SK-N-SH treated with all-trans-retinoic acid at 6 μM for 48 hours (cell line): ENCODE measurements around the gene GRM5.
A peak's percentile ranks its signal among the peaks of the same experiment; 100 is the strongest.

Source experiments
- ATAC-seq: fragments of 200-7000 bp; cut with Tn5 transposase; 3 replicates; pipeline ENCODE4 v1.9.1; 2020; ENCODE audit warnings: mild to moderate bottlenecking, moderate library complexity
- ARNTL ChIP-seq: fragments of 450-650 bp; formaldehyde crosslinking; IDR thresholded peaks from 2 replicates; pipeline ENCODE4 v1.5.0; 2020; ENCODE audit warnings: low read depth, mild to moderate bottlenecking, moderate library complexity, borderline replicate concordance
- BACH2 ChIP-seq: fragments of 250-450 bp; sonication (Bioruptor Pico); IDR thresholded peaks from 2 replicates; pipeline ENCODE4 v1.9.0; 2021; ENCODE audit warnings: mild to moderate bottlenecking, borderline replicate concordance
- CSDC2 ChIP-seq: fragments of 250-450 bp; sonication (Bioruptor Pico); IDR thresholded peaks from 2 replicates; pipeline ENCODE4 v1.5.0; 2020; ENCODE audit warnings: mild to moderate bottlenecking, moderate library complexity
- CSRNP3 ChIP-seq: fragments of 250-450 bp; sonication (Bioruptor Pico); IDR thresholded peaks from 2 replicates; pipeline ENCODE4 v1.5.1; 2021; ENCODE audit warnings: mild to moderate bottlenecking, moderate library complexity
- ESRRG ChIP-seq: fragments of 250-450 bp; sonication (Bioruptor Pico); IDR thresholded peaks from 2 replicates; pipeline ENCODE4 v1.6.1; 2021; ENCODE audit warnings: mild to moderate bottlenecking
- GLIS3 ChIP-seq: fragments of 250-450 bp; sonication (Bioruptor Pico); IDR thresholded peaks from 2 replicates; pipeline ENCODE4 v1.5.0; 2020; ENCODE audit warnings: mild to moderate bottlenecking, moderate library complexity
- ISL1 ChIP-seq: fragments of 250-450 bp; sonication (Bioruptor Pico); IDR thresholded peaks from 2 replicates; pipeline ENCODE4 v2.1.2; 2022; ENCODE audit warnings: mild to moderate bottlenecking, moderate library complexity
- OSR1 ChIP-seq: fragments of 250-450 bp; sonication (Bioruptor Pico); IDR thresholded peaks from 2 replicates; pipeline ENCODE4 v1.8.0; 2022; ENCODE audit warnings: moderate library complexity, mild to moderate bottlenecking, inconsistent platforms
- PPARA ChIP-seq: fragments of 250-450 bp; sonication (Bioruptor Pico); IDR thresholded peaks from 2 replicates; pipeline ENCODE4 v1.5.0; 2020; ENCODE audit warnings: mild to moderate bottlenecking, borderline replicate concordance
- RARB ChIP-seq: fragments of 250-450 bp; sonication (Bioruptor Pico); IDR thresholded peaks from 2 replicates; pipeline ENCODE4 v1.8.0; 2021; ENCODE audit warnings: mild to moderate bottlenecking, moderate library complexity
- SNAI2 ChIP-seq: fragments of 250-450 bp; sonication (Bioruptor Pico); IDR thresholded peaks from 2 replicates; pipeline ENCODE4 v1.5.0; 2020; ENCODE audit warnings: mild to moderate bottlenecking, moderate library complexity
- TOX ChIP-seq: fragments of 250-450 bp; sonication (Bioruptor Pico); IDR thresholded peaks from 2 replicates; pipeline ENCODE4 v1.8.0; 2021; ENCODE audit warnings: mild to moderate bottlenecking, moderate library complexity, borderline replicate concordance
- ZC3H10 ChIP-seq: fragments of 250-450 bp; sonication (Bioruptor Pico); IDR thresholded peaks from 2 replicates; pipeline ENCODE4 v1.5.1; 2021; ENCODE audit warnings: mild to moderate bottlenecking, moderate library complexity
- ZFP3 ChIP-seq: fragments of 250-450 bp; sonication (Bioruptor Pico); IDR thresholded peaks from 2 replicates; pipeline ENCODE4 v1.5.0; 2020; ENCODE audit warnings: mild to moderate bottlenecking, moderate library complexity
- ZFP30 ChIP-seq: fragments of 450-650 bp; formaldehyde crosslinking; IDR thresholded peaks from 2 replicates; pipeline ENCODE4 v1.5.0; 2022; ENCODE audit warnings: mild to moderate bottlenecking, moderate library complexity
- ZNF565 ChIP-seq: fragments of 450-650 bp; formaldehyde crosslinking; conservative IDR thresholded peaks from 2 replicates; pipeline ENCODE4 v1.5.0; 2020; ENCODE audit warnings: low read depth, mild to moderate bottlenecking, moderate library complexity
- ZNF70 ChIP-seq: fragments of 450-650 bp; formaldehyde crosslinking; IDR thresholded peaks from 2 replicates; pipeline ENCODE4 v1.5.0; 2020; ENCODE audit warnings: mild to moderate bottlenecking, moderate library complexity
- ZNF8 ChIP-seq: fragments of 450-650 bp; formaldehyde crosslinking; IDR thresholded peaks from 2 replicates; pipeline ENCODE4 v1.5.0; 2020; ENCODE audit warnings: mild to moderate bottlenecking, moderate library complexity
- TF ChIP-seq, protein P1 (sequence below): fragments of 250-450 bp; sonication (Bioruptor Pico); IDR thresholded peaks from 2 replicates; pipeline ENCODE4 v1.5.1; 2020; ENCODE audit warnings: low read depth, mild to moderate bottlenecking, moderate library complexity
- TF ChIP-seq, protein P2 (sequence below): fragments of 250-450 bp; sonication (Bioruptor Pico); IDR thresholded peaks from 2 replicates; pipeline ENCODE4 v1.8.0; 2021; ENCODE audit warnings: low read depth, mild to moderate bottlenecking, moderate library complexity, borderline replicate concordance
- TF ChIP-seq, protein P3 (sequence below): fragments of 250-450 bp; sonication (Bioruptor Pico); IDR thresholded peaks from 2 replicates; pipeline ENCODE4 v1.8.0; 2020; ENCODE audit warnings: mild to moderate bottlenecking, moderate library complexity, borderline replicate concordance

GRM5 gene

DNA sequence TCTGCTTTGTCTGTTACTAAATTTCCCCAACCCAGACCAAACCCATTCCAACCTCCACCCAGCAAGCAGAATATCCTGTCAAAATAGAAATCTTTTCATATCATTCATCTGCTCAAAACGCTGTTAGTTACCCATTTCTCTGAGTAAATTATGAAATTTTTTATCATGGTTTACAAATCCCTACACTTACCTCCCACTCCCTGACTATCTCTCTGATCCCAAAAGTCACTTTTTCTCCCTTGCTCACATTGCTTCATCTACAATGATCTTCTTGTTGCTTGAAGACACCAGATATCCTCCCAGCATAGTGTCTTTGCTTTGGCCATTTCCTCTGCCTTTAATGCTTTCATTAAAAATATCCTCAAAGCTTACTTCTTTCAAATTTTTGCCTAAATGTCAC lies 532.8 kb downstream of the GRM5 start (continued):
- TF ChIP-seq, protein P1, sequence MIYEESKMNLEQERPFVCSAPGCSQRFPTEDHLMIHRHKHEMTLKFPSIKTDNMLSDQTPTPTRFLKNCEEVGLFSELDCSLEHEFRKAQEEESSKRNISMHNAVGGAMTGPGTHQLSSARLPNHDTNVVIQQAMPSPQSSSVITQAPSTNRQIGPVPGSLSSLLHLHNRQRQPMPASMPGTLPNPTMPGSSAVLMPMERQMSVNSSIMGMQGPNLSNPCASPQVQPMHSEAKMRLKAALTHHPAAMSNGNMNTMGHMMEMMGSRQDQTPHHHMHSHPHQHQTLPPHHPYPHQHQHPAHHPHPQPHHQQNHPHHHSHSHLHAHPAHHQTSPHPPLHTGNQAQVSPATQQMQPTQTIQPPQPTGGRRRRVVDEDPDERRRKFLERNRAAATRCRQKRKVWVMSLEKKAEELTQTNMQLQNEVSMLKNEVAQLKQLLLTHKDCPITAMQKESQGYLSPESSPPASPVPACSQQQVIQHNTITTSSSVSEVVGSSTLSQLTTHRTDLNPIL (CRISPR knock-in tag): no peak
- TF ChIP-seq ZNF70 (CRISPR knock-in tag): no peak
- no peak for TF ChIP-seq SNAI2 (CRISPR knock-in tag)
- no peak for TF ChIP-seq CSDC2 (CRISPR knock-in tag)
- TF ChIP-seq OSR1 (CRISPR knock-in tag): no peak
- no peak for TF ChIP-seq GLIS3

DNA sequence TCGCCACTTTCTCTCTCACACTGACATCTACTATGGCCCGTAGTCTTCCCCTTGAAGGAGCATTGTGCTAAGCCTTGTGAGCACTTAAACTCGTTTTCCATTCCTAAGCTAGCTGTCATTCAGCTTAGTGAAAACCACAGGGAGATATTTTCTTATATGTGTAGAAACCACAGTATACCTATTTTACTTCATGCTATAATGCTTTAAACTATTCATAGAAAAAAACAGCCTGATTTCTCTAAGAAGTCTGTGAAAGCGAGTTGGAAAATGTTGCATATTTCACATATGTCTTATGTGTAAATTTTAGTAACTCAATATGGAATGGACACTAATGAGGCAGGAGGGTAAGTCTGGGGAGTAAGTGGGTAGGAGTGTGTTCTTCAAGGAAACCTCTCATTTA lies 534.0 kb downstream of the GRM5 start:
- ATAC-seq: no peak

GRCh38 chr11:88529426-88529825 lies 536.4 kb downstream of the GRM5 start:
- no peak for TF ChIP-seq TOX (CRISPR knock-in tag)
- TF ChIP-seq, all 23 proteins: peak for 0
- no peak for ATAC-seq

More for the DNA sequence above, 534.0 kb downstream of the GRM5 start:
- no peak for TF ChIP-seq ZFP3 (CRISPR knock-in tag)
- TF ChIP-seq PPARA (CRISPR knock-in tag): no peak
- no peak for TF ChIP-seq ESRRG (CRISPR knock-in tag)
- TF ChIP-seq, protein P2, sequence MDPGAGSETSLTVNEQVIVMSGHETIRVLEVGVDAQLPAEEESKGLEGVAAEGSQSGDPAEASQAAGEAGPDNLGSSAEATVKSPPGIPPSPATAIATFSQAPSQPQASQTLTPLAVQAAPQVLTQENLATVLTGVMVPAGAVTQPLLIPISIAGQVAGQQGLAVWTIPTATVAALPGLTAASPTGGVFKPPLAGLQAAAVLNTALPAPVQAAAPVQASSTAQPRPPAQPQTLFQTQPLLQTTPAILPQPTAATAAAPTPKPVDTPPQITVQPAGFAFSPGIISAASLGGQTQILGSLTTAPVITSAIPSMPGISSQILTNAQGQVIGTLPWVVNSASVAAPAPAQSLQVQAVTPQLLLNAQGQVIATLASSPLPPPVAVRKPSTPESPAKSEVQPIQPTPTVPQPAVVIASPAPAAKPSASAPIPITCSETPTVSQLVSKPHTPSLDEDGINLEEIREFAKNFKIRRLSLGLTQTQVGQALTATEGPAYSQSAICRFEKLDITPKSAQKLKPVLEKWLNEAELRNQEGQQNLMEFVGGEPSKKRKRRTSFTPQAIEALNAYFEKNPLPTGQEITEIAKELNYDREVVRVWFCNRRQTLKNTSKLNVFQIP (CRISPR knock-in tag): no peak
- TF ChIP-seq ZC3H10 (CRISPR knock-in tag): no peak
- no peak for TF ChIP-seq BACH2 (CRISPR knock-in tag)
- no peak for TF ChIP-seq TOX (CRISPR knock-in tag)
- no peak for TF ChIP-seq ZNF565 (CRISPR knock-in tag)
- TF ChIP-seq ZNF8 (CRISPR knock-in tag): no peak
- TF ChIP-seq ZNF70 (CRISPR knock-in tag): no peak

DNA sequence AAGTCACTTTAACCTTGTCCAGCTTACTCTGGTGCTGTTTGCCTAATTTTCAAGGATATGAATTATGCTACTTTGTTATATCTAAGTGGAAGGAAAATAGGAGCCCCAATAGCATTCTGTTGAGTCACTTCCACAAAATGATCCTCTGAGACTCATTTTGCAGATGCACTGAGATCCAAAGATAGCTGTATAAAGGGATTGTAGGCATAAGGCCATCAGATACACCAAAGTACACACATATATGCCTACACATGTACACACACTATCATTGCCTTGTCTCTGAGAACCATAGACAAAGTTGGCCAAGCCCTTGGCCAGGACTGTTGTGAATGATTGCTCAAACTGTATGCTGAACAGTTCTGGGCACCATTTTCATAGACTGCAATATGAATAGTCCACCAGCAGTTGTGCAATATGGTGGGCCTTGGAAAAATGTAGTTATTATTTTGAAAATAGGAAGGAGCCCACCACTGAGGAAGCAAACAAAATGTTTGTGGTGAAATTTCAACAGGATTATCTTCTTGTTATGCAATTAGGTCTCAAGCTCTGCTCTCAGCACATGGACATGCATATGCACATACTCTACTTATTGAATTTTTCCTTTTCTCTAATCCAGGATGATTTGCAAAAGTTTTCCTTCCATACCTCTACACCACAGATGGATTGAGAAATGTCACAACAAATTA lies 542.3 kb downstream of the GRM5 start:
- TF ChIP-seq ZNF8 (CRISPR knock-in tag): no peak
- TF ChIP-seq ZFP30 (CRISPR knock-in tag): no peak
- no peak for TF ChIP-seq ZC3H10 (CRISPR knock-in tag)
- TF ChIP-seq CSRNP3 (CRISPR knock-in tag): no peak
- TF ChIP-seq RARB (CRISPR knock-in tag): no peak
- TF ChIP-seq SNAI2 (CRISPR knock-in tag): no peak
- TF ChIP-seq ISL1 (CRISPR knock-in tag): no peak
- TF ChIP-seq BACH2 (CRISPR knock-in tag): no peak
- TF ChIP-seq, protein P3, sequence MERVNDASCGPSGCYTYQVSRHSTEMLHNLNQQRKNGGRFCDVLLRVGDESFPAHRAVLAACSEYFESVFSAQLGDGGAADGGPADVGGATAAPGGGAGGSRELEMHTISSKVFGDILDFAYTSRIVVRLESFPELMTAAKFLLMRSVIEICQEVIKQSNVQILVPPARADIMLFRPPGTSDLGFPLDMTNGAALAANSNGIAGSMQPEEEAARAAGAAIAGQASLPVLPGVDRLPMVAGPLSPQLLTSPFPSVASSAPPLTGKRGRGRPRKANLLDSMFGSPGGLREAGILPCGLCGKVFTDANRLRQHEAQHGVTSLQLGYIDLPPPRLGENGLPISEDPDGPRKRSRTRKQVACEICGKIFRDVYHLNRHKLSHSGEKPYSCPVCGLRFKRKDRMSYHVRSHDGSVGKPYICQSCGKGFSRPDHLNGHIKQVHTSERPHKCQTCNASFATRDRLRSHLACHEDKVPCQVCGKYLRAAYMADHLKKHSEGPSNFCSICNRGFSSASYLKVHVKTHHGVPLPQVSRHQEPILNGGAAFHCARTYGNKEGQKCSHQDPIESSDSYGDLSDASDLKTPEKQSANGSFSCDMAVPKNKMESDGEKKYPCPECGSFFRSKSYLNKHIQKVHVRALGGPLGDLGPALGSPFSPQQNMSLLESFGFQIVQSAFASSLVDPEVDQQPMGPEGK (CRISPR knock-in tag): no peak
- TF ChIP-seq OSR1 (CRISPR knock-in tag): no peak
- TF ChIP-seq, protein P1 (CRISPR knock-in tag): no peak
- TF ChIP-seq CSDC2 (CRISPR knock-in tag): no peak
- no peak for TF ChIP-seq ARNTL (CRISPR knock-in tag)
- no peak for TF ChIP-seq TOX (CRISPR knock-in tag)
- no peak for TF ChIP-seq ZNF70 (CRISPR knock-in tag)
- TF ChIP-seq ZNF565 (CRISPR knock-in tag): no peak
- TF ChIP-seq ESRRG (CRISPR knock-in tag): no peak
- ATAC-seq: peak; percentile 58
